Activated CD8-positive, alpha-beta memory T cell treated with anti-CD3 and anti-CD28 coated beads for 48 hours (primary cell): ENCODE data around the gene CPXM2.

Experiments used
- DNase-seq, 3 experiments: peaks; one replicate each; pipeline ENCODE4 v3.0.0-alpha.2; 2020; ENCODE audit warnings: low read depth in 2 of 3, low spot score in 2 of 3

Gene CPXM2

GRCh38 chr10:123891144-123892071 lies at the start of gene CPXM2:
TSS of gene CPXM2 (minus strand) at chr10:123891807. CDS start at chr10:123891659, 148 bp downstream.
- no peak for DNase-seq

GRCh38 chr10:123939591-123939990 lies 48.0 kb upstream of the CPXM2 start:
- no peak for DNase-seq

- DNase-seq: no peak
Measured at GRCh38 chr10:123938890-123939289, 47.3 kb upstream of the CPXM2 start.

- no peak for DNase-seq
Measured at GRCh38 chr10:123936426-123936825, 44.8 kb upstream of the CPXM2 start.

GRCh38 chr10:123935680-123936079 lies 44.1 kb upstream of the CPXM2 start:
- no peak for DNase-seq

GRCh38 chr10:123934846-123935245 lies 43.2 kb upstream of the CPXM2 start:
- no peak for DNase-seq

- DNase-seq: no peak
Measured at GRCh38 chr10:123930340-123931001, 38.9 kb upstream of the CPXM2 start.

GRCh38 chr10:123929791-123930190 lies 38.2 kb upstream of the CPXM2 start:
- no peak for DNase-seq

- DNase-seq: no peak
Measured at GRCh38 chr10:123928427-123928826, 36.8 kb upstream of the CPXM2 start.

- no peak for DNase-seq
Measured at GRCh38 chr10:123926401-123927264, 35.0 kb upstream of the CPXM2 start.

- no peak for DNase-seq
Measured at GRCh38 chr10:123922126-123922525, 30.5 kb upstream of the CPXM2 start.

- DNase-seq: no peak
Measured at GRCh38 chr10:123916775-123917174, 25.2 kb upstream of the CPXM2 start.

- no peak for DNase-seq
Measured at GRCh38 chr10:123913688-123914268, 22.2 kb upstream of the CPXM2 start.

- no peak for DNase-seq
Measured at GRCh38 chr10:123912871-123913270, 21.3 kb upstream of the CPXM2 start.

GRCh38 chr10:123912466-123912865 lies 20.9 kb upstream of the CPXM2 start:
- no peak for DNase-seq

GRCh38 chr10:123911866-123912265 lies 20.3 kb upstream of the CPXM2 start:
- no peak for DNase-seq

- no peak for DNase-seq
Measured at GRCh38 chr10:123909866-123910265, 18.3 kb upstream of the CPXM2 start.

- no peak for DNase-seq
Measured at GRCh38 chr10:123909426-123909825, 17.8 kb upstream of the CPXM2 start.

GRCh38 chr10:123908379-123908778 lies 16.8 kb upstream of the CPXM2 start:
- no peak for DNase-seq

- DNase-seq: no peak
Measured at GRCh38 chr10:123906884-123907652, 15.5 kb upstream of the CPXM2 start.
